C1 segment of cervical spinal cord (tissue), 14 donors: ENCODE measurements around the gene DPH1.
A peak's percentile ranks its signal among the peaks of the same experiment; 100 is the strongest.

ENCODE experiments used
- DNase-seq, 14 donors: peaks; one replicate each; lab custom pipeline; 2025; lab: John Stamatoyannopoulos, UW

The DPH1 gene

DNA sequence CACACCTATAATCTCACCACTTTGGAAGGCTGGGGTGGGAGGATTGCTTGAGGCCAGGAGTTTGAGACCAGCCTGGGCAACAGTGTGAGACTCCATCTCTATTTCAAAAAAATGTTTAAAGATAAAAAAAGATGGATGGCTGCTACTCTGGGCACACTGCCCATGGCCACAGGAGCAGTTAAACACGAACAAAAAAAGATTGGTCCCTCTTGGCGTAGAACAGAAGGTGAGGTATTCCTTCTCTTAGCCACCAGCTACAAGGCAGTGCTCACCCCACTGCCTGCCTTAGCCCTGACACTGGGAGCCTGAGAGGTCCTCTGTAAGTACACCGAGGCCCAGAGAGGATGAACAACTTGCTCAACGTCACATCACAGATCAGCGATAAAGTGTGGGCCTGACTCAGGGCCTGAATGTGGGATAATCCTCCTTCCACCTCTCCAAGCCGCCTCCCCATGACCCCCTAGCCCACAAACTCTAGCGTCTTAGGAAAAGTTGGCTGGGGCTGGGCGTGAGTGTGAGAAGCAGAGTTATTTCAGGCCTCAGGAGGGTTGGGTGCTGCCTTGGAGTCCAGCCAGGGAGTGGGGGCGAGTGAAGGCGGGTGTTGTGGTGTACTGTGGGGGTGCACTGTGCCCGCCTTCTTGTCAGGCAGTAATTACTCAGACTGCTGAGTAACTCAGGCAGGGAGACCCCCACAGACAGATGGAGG is 2.3 kb upstream of the DPH1 start:
- DNase-seq = no peak

DNA sequence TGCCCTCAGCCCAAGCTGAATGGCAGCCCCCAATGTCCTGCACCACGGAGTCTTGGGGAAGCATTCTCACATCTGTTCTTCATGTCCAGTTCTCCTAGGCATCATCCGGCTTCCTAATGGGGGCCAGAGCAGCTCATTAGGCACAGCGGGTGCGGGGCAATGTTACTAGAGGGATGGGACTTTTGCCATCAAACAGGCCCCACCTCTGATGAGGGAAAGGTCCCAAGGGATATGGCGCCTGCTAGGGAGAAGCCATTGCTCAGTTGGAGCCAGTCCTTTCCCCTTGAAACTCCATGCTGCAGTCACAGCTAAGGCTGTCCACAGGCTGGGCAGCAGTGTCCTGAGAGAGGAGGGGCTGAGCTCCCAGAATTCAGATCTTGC is 1.7 kb upstream of the DPH1 start:
- no peak for DNase-seq

DNA sequence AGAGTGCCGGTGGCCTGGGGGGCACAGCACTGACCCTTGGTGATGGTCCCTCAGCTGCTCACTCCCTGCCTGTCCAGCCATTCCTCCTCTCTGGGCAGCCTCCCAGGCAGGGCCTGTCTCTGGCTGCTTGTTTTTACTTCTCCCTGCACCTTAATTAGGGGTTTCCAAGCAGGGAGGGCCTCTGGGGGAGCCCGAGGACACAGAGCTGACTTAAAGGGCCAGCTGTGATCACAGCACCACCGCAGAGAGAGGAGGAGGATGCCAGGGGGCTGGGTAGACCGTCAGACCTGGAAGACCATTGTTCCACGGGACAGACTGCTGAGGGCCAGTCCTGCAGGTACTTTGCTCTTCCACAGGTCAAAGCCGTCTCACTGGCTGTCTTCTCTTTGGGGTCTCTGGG is 1.2 kb upstream of the DPH1 start:
- DNase-seq = no peak

- DNase-seq = no peak
Observed at GRCh38 chr17:2030779-2031163, 818 bp downstream of the DPH1 start.

DNA sequence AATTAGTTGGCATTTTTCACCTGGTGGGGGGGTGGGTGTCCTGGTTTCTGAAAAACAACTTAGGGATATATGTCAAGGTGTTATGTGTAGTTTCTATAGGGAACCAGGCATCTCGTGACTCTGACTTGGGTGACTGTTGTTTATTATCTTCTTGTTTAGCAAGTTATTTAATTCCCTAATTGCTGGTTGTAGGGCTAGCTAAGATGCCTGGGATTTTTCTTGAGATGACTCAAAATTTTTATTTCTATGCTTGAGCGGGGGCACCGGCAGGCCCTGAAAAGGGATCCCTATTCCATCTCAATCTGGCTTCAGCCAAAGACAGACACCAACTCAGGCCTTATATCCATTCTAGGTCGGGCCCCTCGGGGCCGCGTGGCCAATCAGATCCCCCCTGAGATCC is 3.2 kb downstream of the DPH1 start:
- DNase-seq = no peak

GRCh38 chr17:2034157-2034556 is 4.2 kb downstream of the DPH1 start:
- no peak for DNase-seq

GRCh38 chr17:2034806-2035540 is 5.0 kb downstream of the DPH1 start:
- DNase-seq = no peak

GRCh38 chr17:2035541-2036488 is 5.9 kb downstream of the DPH1 start:
- DNase-seq = no peak

GRCh38 chr17:2037155-2037554 is 7.2 kb downstream of the DPH1 start:
- DNase-seq = no peak

DNA sequence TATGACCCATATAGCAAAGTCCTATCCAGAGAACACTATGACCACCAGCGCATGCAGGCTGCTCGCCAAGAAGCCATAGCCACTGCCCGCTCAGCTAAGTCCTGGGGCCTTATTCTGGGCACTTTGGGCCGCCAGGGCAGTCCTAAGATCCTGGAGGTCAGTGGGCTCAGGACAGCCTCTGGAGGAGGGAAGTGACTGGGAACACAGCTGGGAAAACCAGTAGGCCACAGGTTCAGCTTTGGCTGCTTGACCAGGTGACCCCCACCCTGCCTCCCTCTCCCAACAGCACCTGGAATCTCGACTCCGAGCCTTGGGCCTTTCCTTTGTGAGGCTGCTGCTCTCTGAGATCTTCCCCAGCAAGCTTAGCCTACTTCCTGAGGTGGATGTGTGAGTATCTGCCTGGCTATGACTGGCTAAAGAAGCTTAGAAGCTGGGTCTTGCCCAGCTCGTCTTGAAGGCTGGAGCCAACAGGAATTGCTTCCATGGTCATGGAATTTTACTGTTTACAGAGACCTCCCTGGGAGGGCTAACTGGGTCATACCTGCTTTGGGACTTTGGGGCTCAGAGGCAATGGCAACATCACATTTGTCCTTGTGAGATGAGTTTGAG is 10.4 kb downstream of the DPH1 start:
- no peak for DNase-seq

- DNase-seq = no peak
Observed at GRCh38 chr17:2040942-2041560, 11.1 kb downstream of the DPH1 start.

DNA sequence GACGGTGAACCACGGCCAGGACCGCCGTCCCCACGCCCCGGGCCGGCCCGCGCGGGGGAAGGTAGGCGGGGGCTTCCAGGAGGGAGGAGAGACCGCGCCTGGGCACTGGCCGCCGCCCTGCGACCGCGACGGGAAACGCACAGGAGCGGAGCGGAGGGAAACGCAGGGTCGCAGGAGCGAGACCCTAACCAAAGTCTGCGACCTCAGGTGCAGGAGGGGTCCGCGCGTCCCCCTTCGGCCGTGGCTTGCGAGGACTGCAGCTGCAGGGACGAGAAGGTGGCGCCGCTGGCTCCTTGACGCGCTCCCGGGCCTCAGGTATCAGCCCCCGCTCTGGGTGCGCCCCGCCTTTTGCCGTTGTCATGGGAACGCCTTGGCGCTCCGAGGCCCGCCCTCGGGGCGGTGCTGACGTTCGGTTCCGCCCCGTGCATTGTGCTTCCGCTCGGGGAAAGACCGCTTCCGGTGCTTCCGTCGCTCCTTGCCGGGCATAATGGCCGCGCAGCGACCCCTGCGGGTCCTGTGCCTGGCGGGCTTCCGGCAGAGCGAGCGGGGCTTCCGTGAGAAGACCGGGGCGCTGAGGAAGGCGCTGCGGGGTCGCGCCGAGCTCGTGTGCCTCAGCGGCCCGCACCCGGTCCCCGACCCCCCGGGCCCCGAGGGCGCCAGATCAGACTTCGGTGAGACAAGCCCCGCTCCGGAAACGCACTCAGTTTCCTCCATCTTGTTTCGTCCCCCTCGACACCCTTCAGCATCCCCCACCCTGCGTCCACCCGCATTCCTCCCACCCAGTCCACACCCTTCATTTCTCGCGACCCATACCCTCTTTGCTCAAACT is 11.8 kb downstream of the DPH1 start, which contains the start of gene OVCA2:
TSS of gene OVCA2 (plus strand) at position 462 of the 829 bp plus-strand sequence. CDS start at position 488, 26 bp downstream.
- peak; percentile 52 to 92 (median 82) for DNase-seq

DNA sequence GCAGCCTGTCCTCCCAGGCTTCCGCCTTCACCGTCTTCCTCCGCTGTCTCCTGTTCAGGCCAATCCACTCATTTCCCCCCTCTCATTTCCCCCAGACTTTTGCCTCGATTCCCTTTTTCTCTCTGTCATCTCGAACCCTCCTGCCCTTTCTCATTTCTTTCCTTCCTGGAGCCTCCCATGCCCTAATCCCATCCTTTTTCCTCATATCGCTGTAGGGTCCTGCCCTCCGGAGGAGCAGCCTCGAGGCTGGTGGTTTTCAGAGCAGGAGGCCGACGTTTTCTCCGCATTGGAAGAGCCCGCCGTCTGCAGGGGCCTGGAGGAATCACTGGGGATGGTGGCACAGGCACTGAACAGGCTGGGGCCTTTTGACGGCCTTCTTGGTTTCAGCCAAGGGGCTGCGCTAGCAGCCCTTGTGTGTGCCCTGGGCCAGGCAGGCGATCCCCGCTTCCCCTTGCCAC is 12.5 kb downstream of the DPH1 start:
- DNase-seq = no peak

- no peak for DNase-seq
Observed at GRCh38 chr17:2042933-2043332, 13.0 kb downstream of the DPH1 start.

DNA sequence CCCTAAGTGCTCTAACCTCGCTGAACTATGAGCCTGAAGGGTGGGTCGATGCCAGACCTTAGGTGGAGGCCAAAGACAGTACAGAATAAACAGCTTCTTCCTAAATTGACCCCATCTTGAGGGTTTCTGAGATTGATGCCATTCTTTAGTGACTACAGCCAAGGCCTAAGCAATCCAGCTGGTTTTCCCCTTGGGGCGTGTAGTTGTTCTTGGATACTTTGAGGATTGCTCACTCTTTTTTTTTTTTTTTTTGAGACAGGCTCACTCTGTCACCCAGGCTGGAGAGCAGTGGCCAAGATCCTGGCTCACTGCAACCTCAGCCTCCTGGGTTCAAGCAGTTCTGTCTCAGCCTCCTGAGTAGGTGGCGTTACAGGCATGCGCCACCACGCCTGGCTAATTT is 13.8 kb downstream of the DPH1 start:
- DNase-seq = no peak

GRCh38 chr17:2044263-2044894 is 14.4 kb downstream of the DPH1 start:
- no peak for DNase-seq

DNA sequence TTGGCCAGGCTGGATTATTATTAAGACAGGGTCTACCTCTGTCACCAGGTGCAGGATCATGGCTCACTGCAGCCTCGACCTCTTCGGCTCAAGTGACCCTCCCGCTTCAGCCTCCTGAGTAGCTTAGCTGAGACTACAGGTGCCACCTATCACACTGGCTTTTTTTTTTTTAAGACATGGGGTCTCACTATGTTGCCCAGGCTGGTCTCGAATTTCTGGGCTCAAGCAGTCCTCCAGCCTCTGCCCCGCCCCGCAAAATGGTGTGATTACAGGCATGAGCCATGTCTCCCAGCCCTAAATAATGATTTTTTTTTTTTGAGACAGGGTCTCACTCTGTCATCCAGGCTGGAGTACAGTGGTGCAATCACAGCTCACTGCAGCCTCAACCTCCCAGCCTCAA is 17.6 kb downstream of the DPH1 start:
- DNase-seq = no peak

- no peak for DNase-seq
Observed at GRCh38 chr17:2048805-2049204, 18.9 kb downstream of the DPH1 start.
